H1 (cell line): ENCODE data around the gene PRRC2C. TPM values are rescaled to one million over a fixed set of nuclear protein-coding genes. Genes with fewer than 3 reads are reported as not detected.

Experiments
- CBX8 ChIP-seq: fragments of 300-800, 300-1000 bp; sonication (generic); IDR thresholded peaks from 2 replicates; pipeline ENCODE4 v1.7.1; 2016; ENCODE audit warnings: low read depth, low read length, borderline replicate concordance
- GABPA ChIP-seq: IDR thresholded peaks from 2 replicates; pipeline ENCODE4 v1.6.1; 2011; ENCODE audit warnings: mild to moderate bottlenecking, low read length, moderate library complexity, borderline replicate concordance; ENCODE audit not compliant: insufficient read depth
- HDAC6 ChIP-seq: IDR thresholded peaks from one replicate; pipeline ENCODE4 v1.7.1; 2012; ENCODE audit warnings: low read depth, mild to moderate bottlenecking, inconsistent platforms, low read length, moderate library complexity
- KDM1A ChIP-seq: fragments of 200-600, 300-600 bp; sonication (generic); IDR thresholded peaks from 2 replicates; pipeline ENCODE4 v1.7.1; 2016; ENCODE audit warnings: mild to moderate bottlenecking, low read length, borderline replicate concordance
- POLR2A ChIP-seq, 2 experiments: IDR thresholded peaks; 1 replicate in 1 of 2; 2 replicates in 1 of 2; pipeline ENCODE4 v1.6.1; 2011; ENCODE audit warnings: low read depth in 2 of 2, low read length in 2 of 2, mild to moderate bottlenecking in 2 of 2; ENCODE audit errors: control extremely low read depth in 1 of 2
- SP1 ChIP-seq: IDR thresholded peaks from 2 replicates; pipeline ENCODE4 v1.6.1; 2011; ENCODE audit warnings: low read depth, low read length
- polyA plus RNA-seq, 7 experiments: library from polyadenylated mRNA; depleted of rRNA in 3 of 7; stranded (reverse) in 5 of 7; unstranded in 2 of 7; fragments of >200 nt in 5 of 7; fragments of 200-250 nt in 2 of 7; gene quantifications; 1 replicate in 5 of 7; 2 replicates in 1 of 7; 4 replicates in 1 of 7; pipeline versions ENCODE4 v1.2.1 to v1.2.3, GENCODE V29; 2011 to 2013; ENCODE audit warnings: missing spikeins in 2 of 7, mixed read lengths in 2 of 7
- total RNA-seq: library from RNA; stranded (reverse); fragmentation: NEBNext Ultra II Directional; extraction: Animal tissue kit (Norgen Biotek cat#: 25700); gene quantifications from 2 replicates; pipeline ENCODE4 v1.2.1, GENCODE V29; 2021
- TF ChIP-seq, protein P1 (sequence below): fragments of 300-600 bp; sonication (generic); IDR thresholded peaks from 2 replicates; pipeline ENCODE4 v1.7.1; 2012; ENCODE audit warnings: low read length, moderate library complexity, mild to moderate bottlenecking, inconsistent platforms; ENCODE audit not compliant: insufficient replicate concordance
- TF ChIP-seq, protein P2 (sequence below): IDR thresholded peaks from 2 replicates; pipeline ENCODE4 v1.6.1; 2012; ENCODE audit warnings: inconsistent platforms

PRRC2C gene
- total and polyA plus RNA-seq, 2 of the 8 experiments (the other 6 are each of a cell fraction or from before 2014, with no cell fraction given), result 125 to 264 TPM

DNA sequence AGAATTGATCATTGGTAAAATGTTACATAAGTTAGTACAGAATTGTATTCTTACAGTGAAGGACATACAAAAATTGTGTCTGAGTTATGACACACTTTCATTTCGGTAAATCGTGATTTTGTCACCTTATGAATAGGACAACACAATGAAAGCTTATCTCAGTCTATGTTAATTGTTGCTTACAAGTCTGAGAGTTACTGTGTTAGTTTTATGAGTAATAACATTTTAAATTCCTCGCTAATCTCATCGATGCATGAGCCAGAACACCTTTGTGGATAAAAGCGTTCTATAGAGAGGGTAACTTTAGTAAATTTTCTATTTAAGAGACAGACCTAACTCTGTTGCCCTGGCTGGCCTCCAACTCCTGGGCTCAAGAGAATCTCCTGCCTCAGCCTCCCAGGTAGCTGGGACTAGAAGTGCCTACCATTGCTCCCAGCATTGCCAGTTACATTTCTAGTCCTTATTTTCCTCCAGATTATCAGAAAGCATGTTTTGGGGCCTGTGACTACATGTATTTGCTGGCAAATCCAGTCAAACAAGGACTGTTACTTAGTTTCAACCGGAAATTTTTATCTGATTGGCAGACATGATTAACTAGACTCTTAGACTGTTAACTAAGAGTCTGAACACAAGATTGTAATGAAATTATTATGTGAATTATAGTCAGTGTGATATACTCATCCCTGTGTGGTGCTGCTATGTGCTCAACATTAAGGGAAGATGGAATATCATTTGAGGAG is 3.0 kb downstream of the PRRC2C start (continued):
- TF ChIP-seq, protein P1, sequence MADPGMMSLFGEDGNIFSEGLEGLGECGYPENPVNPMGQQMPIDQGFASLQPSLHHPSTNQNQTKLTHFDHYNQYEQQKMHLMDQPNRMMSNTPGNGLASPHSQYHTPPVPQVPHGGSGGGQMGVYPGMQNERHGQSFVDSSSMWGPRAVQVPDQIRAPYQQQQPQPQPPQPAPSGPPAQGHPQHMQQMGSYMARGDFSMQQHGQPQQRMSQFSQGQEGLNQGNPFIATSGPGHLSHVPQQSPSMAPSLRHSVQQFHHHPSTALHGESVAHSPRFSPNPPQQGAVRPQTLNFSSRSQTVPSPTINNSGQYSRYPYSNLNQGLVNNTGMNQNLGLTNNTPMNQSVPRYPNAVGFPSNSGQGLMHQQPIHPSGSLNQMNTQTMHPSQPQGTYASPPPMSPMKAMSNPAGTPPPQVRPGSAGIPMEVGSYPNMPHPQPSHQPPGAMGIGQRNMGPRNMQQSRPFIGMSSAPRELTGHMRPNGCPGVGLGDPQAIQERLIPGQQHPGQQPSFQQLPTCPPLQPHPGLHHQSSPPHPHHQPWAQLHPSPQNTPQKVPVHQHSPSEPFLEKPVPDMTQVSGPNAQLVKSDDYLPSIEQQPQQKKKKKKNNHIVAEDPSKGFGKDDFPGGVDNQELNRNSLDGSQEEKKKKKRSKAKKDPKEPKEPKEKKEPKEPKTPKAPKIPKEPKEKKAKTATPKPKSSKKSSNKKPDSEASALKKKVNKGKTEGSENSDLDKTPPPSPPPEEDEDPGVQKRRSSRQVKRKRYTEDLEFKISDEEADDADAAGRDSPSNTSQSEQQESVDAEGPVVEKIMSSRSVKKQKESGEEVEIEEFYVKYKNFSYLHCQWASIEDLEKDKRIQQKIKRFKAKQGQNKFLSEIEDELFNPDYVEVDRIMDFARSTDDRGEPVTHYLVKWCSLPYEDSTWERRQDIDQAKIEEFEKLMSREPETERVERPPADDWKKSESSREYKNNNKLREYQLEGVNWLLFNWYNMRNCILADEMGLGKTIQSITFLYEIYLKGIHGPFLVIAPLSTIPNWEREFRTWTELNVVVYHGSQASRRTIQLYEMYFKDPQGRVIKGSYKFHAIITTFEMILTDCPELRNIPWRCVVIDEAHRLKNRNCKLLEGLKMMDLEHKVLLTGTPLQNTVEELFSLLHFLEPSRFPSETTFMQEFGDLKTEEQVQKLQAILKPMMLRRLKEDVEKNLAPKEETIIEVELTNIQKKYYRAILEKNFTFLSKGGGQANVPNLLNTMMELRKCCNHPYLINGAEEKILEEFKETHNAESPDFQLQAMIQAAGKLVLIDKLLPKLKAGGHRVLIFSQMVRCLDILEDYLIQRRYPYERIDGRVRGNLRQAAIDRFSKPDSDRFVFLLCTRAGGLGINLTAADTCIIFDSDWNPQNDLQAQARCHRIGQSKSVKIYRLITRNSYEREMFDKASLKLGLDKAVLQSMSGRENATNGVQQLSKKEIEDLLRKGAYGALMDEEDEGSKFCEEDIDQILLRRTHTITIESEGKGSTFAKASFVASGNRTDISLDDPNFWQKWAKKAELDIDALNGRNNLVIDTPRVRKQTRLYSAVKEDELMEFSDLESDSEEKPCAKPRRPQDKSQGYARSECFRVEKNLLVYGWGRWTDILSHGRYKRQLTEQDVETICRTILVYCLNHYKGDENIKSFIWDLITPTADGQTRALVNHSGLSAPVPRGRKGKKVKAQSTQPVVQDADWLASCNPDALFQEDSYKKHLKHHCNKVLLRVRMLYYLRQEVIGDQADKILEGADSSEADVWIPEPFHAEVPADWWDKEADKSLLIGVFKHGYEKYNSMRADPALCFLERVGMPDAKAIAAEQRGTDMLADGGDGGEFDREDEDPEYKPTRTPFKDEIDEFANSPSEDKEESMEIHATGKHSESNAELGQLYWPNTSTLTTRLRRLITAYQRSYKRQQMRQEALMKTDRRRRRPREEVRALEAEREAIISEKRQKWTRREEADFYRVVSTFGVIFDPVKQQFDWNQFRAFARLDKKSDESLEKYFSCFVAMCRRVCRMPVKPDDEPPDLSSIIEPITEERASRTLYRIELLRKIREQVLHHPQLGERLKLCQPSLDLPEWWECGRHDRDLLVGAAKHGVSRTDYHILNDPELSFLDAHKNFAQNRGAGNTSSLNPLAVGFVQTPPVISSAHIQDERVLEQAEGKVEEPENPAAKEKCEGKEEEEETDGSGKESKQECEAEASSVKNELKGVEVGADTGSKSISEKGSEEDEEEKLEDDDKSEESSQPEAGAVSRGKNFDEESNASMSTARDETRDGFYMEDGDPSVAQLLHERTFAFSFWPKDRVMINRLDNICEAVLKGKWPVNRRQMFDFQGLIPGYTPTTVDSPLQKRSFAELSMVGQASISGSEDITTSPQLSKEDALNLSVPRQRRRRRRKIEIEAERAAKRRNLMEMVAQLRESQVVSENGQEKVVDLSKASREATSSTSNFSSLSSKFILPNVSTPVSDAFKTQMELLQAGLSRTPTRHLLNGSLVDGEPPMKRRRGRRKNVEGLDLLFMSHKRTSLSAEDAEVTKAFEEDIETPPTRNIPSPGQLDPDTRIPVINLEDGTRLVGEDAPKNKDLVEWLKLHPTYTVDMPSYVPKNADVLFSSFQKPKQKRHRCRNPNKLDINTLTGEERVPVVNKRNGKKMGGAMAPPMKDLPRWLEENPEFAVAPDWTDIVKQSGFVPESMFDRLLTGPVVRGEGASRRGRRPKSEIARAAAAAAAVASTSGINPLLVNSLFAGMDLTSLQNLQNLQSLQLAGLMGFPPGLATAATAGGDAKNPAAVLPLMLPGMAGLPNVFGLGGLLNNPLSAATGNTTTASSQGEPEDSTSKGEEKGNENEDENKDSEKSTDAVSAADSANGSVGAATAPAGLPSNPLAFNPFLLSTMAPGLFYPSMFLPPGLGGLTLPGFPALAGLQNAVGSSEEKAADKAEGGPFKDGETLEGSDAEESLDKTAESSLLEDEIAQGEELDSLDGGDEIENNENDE, result no peak
- TF ChIP-seq, protein P2, sequence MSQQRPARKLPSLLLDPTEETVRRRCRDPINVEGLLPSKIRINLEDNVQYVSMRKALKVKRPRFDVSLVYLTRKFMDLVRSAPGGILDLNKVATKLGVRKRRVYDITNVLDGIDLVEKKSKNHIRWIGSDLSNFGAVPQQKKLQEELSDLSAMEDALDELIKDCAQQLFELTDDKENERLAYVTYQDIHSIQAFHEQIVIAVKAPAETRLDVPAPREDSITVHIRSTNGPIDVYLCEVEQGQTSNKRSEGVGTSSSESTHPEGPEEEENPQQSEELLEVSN, result no peak
- TF ChIP-seq CBX8, result no peak
- TF ChIP-seq GABPA, result no peak
- TF ChIP-seq SP1, result no peak
- no peak for TF ChIP-seq POLR2A (IDR thresholded peaks at IDR 0.05; ENCODE audit: control extremely low read depth in 1 of 2, low read depth in 2 of 2, low read length in 2 of 2)
- no peak for TF ChIP-seq HDAC6
- no peak for TF ChIP-seq KDM1A
